ENCODE measurements around the gene DCTD.

Gene DCTD

GRCh38 chr4:182888891-182889290, 28.3 kb downstream of the DCTD start:
- DNase-seq, result no peak

- no peak for DNase-seq
Measured at GRCh38 chr4:182886768-182887167, 30.4 kb downstream of the DCTD start.

- DNase-seq, result no peak
Measured at GRCh38 chr4:182886205-182886604, 31.0 kb downstream of the DCTD start.

GRCh38 chr4:182885738-182886077, 31.5 kb downstream of the DCTD start:
- DNase-seq, result no peak

- no peak for DNase-seq
Measured at GRCh38 chr4:182885022-182885737, 32.0 kb downstream of the DCTD start.

- no peak for DNase-seq
Measured at GRCh38 chr4:182884040-182884439, 33.1 kb downstream of the DCTD start.

GRCh38 chr4:182883351-182883750, 33.8 kb downstream of the DCTD start:
- no peak for DNase-seq

- DNase-seq, result no peak
Measured at GRCh38 chr4:182881914-182882313, 35.3 kb downstream of the DCTD start.

- DNase-seq, result no peak
Measured at GRCh38 chr4:182880387-182881356, 36.5 kb downstream of the DCTD start.

GRCh38 chr4:182879913-182880312, 37.3 kb downstream of the DCTD start:
- no peak for DNase-seq

- no peak for DNase-seq
Measured at GRCh38 chr4:182878633-182879495, 38.3 kb downstream of the DCTD start.

- no peak for DNase-seq
Measured at GRCh38 chr4:182877326-182877883, 39.8 kb downstream of the DCTD start.

GRCh38 chr4:182876427-182876826, 40.8 kb downstream of the DCTD start:
- DNase-seq, result no peak

GRCh38 chr4:182875453-182876405, 41.5 kb downstream of the DCTD start:
- DNase-seq, result no peak

- DNase-seq, result no peak
Measured at GRCh38 chr4:182874797-182875345, 42.3 kb downstream of the DCTD start.

GRCh38 chr4:182874304-182874751, 42.9 kb downstream of the DCTD start:
- no peak for DNase-seq

- DNase-seq, result no peak
Measured at GRCh38 chr4:182873726-182874125, 43.5 kb downstream of the DCTD start.

GRCh38 chr4:182873289-182873688, 43.9 kb downstream of the DCTD start:
- no peak for DNase-seq

- DNase-seq, result no peak
Measured at GRCh38 chr4:182872886-182873285, 44.3 kb downstream of the DCTD start.

GRCh38 chr4:182871616-182872015, 45.6 kb downstream of the DCTD start:
- DNase-seq, result no peak

- no peak for DNase-seq
Measured at GRCh38 chr4:182869697-182870096, 47.5 kb downstream of the DCTD start.

All from NCI-H2171 treated with DMSO at 0.1 percent for 48 hours (cell line).